Measurements from ENCODE around the gene VPS51. TPM values are rescaled to one million over a fixed set of nuclear protein-coding genes. Genes with fewer than 3 reads are reported as not detected.
A peak's percentile ranks its signal among the peaks of the same experiment; 100 is the strongest.

The VPS51 gene
- total and polyA plus RNA-seq, 2 of the 13 experiments (the other 11 are each of a cell fraction or from before 2014, with no cell fraction given): 76.3 to 90.6 TPM

DNA sequence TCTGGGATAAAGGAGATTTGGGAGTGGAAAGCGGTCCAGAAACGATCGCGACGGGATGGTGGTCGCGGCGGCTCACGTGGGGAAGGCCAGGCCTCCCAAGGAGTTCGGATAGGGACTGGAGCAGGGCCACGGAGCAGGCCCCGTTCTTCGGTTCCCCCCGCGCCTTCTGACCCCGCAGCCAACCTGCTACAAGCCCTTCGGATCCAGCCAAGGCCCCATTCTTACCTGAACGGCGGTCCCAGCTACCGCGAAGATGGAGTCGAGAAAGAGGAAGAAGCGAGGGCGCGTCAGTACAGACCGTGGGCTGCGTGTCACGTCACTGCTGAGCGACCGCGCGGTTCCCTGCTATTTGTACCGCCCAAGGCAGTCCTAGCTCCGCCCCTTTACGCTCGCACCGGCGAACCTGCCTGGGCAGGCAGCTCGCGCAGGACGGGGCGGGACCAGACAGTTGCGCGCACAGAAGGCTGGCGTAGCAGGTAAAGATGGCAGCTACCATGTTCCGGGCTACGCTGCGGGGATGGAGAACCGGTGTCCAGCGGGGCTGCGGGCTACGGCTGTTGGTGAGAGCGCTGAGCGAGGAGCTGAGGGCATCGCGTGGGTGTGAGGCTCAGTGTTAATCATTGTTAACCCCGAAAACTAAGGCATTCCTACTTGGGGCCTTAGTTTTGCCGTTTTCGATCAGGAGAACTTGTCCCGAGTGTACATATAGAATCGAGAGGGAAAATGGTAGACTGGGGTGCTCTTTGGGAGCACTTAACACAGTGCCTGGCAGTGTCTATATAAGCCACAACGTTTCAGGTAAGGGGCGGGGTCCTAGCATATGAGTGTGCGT is 26.1 kb downstream of the VPS51 start, which contains the start of the genes FAU and MRPL49 (continued):
- TF ChIP-seq PRDM10 (CRISPR knock-in tag; IDR thresholded peaks at IDR 0.05; ENCODE audit: low read depth) (peak; percentile 74; the same call in 1 of the 2 replicates), HES4 (CRISPR knock-in tag; IDR thresholded peaks at IDR 0.05; ENCODE audit: borderline replicate concordance) (no peak; the same call in 1 of the 2 replicates), PAX8 (CRISPR knock-in tag; IDR thresholded peaks at IDR 0.05; ENCODE audit: borderline replicate concordance) (no peak), ARNT (IDR thresholded peaks at IDR 0.05) (no peak), ZUFSP (CRISPR knock-in tag; IDR thresholded peaks at IDR 0.05; ENCODE audit: borderline replicate concordance) (no peak), SATB2 (CRISPR knock-in tag; IDR thresholded peaks at IDR 0.05) (peak; percentile 55; the same call in 1 of the 2 replicates), TCF7 (IDR thresholded peaks at IDR 0.05; ENCODE audit: low read depth) (no peak), ZMYM2 (CRISPR knock-in tag; IDR thresholded peaks at IDR 0.05) (no peak), HNF4A (CRISPR knock-in tag; IDR thresholded peaks at IDR 0.05) (no peak), MIER2 (CRISPR knock-in tag; IDR thresholded peaks at IDR 0.05) (no peak), ZFYVE20 (CRISPR knock-in tag; IDR thresholded peaks at IDR 0.05; ENCODE audit: borderline replicate concordance, low read depth) (no peak), PAXIP1 (CRISPR knock-in tag; conservative IDR thresholded peaks at IDR 0.05) (peak; percentile 61), ETS1 (CRISPR knock-in tag; IDR thresholded peaks at IDR 0.05) (0 out of 2 replicates have a peak, but pooled peaks have one; percentile 68), ZNF292 (CRISPR knock-in tag; IDR thresholded peaks at IDR 0.05; ENCODE audit: borderline replicate concordance, low read depth) (0 out of 2 replicates have a peak, but pooled peaks have one; percentile 16), U2AF1 (optimal IDR thresholded peaks at IDR 0.05; ENCODE audit: low read depth, low read length) (no peak), ATRX (CRISPR knock-in tag; IDR thresholded peaks at IDR 0.05; ENCODE audit: borderline replicate concordance) (no peak), SMARCC2 (IDR thresholded peaks at IDR 0.05) (no peak)
- TF ChIP-seq, protein P1, sequence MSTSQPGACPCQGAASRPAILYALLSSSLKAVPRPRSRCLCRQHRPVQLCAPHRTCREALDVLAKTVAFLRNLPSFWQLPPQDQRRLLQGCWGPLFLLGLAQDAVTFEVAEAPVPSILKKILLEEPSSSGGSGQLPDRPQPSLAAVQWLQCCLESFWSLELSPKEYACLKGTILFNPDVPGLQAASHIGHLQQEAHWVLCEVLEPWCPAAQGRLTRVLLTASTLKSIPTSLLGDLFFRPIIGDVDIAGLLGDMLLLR (CRISPR knock-in tag; IDR thresholded peaks at IDR 0.05): peak; percentile 51; the same call in 1 of the 2 replicates
